Liver (tissue), 3 donors: Measurements from ENCODE around the gene DPH2.

Source experiments
- GABPA ChIP-seq, 2 donors: IDR thresholded peaks in 1 of 2; conservative IDR thresholded peaks in 1 of 2; 2 replicates each; pipeline ENCODE4 v1.6.1; 2016; ENCODE audit warnings: antibody characterized with exemption in 2 of 2, mild to moderate bottlenecking in 1 of 2, moderate library complexity in 1 of 2
- HNF4G ChIP-seq: IDR thresholded peaks from 2 replicates; pipeline ENCODE4 v1.6.1; 2016; ENCODE audit warnings: antibody characterized with exemption
- JUND ChIP-seq, 2 donors: IDR thresholded peaks; 2 replicates each; pipeline ENCODE4 v1.6.1; 2016; ENCODE audit warnings: antibody characterized with exemption in 2 of 2
- RAD21 ChIP-seq, 2 donors: IDR thresholded peaks; 2 replicates each; pipeline ENCODE4 v1.6.1; 2016; ENCODE audit warnings: antibody characterized with exemption in 2 of 2, mild to moderate bottlenecking in 2 of 2
- TF ChIP-seq, protein P1 (sequence below): fragments of 150-350 bp; IDR thresholded peaks from 2 replicates; pipeline ENCODE4 v1.5.1; 2017; ENCODE audit warnings: improper control_type of control experiment, low read depth, low read length; ENCODE audit not compliant: missing input control
- TF ChIP-seq, protein P2 (sequence below): IDR thresholded peaks from 2 replicates; pipeline ENCODE4 v1.6.1; 2016; ENCODE audit warnings: antibody characterized with exemption
- TF ChIP-seq, protein P3 (sequence below): IDR thresholded peaks from 2 replicates; pipeline ENCODE4 v1.6.1; 2016; ENCODE audit warnings: antibody characterized with exemption, mild to moderate bottlenecking
- donor health status: healthy.
- donor health status: healthy.

DNA sequence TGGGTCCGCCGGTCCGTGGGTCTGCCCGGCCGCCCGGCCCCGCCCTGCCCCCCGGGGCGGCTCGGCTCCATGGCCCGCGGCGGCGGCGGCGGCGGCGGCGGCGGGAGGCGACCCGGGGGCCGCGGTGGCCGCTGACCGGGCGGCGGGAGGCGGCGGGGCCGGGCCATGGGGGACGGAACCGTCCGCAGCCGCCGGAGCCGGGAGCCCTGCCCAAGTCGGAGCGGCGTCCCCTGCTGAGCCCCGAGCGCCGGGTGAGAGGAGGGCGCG lies 9.4 kb downstream of the DPH2 start:
- no peak for TF ChIP-seq JUND (IDR thresholded peaks at IDR 0.05)
- TF ChIP-seq, protein P1, sequence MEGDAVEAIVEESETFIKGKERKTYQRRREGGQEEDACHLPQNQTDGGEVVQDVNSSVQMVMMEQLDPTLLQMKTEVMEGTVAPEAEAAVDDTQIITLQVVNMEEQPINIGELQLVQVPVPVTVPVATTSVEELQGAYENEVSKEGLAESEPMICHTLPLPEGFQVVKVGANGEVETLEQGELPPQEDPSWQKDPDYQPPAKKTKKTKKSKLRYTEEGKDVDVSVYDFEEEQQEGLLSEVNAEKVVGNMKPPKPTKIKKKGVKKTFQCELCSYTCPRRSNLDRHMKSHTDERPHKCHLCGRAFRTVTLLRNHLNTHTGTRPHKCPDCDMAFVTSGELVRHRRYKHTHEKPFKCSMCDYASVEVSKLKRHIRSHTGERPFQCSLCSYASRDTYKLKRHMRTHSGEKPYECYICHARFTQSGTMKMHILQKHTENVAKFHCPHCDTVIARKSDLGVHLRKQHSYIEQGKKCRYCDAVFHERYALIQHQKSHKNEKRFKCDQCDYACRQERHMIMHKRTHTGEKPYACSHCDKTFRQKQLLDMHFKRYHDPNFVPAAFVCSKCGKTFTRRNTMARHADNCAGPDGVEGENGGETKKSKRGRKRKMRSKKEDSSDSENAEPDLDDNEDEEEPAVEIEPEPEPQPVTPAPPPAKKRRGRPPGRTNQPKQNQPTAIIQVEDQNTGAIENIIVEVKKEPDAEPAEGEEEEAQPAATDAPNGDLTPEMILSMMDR = no peak
- TF ChIP-seq RAD21 (IDR thresholded peaks at IDR 0.05) = no peak
- TF ChIP-seq GABPA (IDR thresholded peaks at IDR 0.05 in 1 of 2, conservative IDR thresholded peaks at IDR 0.05 in 1 of 2) = no peak
- TF ChIP-seq, protein P2, sequence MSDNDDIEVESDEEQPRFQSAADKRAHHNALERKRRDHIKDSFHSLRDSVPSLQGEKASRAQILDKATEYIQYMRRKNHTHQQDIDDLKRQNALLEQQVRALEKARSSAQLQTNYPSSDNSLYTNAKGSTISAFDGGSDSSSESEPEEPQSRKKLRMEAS = no peak
- TF ChIP-seq HNF4G = no peak
- TF ChIP-seq, protein P3, sequence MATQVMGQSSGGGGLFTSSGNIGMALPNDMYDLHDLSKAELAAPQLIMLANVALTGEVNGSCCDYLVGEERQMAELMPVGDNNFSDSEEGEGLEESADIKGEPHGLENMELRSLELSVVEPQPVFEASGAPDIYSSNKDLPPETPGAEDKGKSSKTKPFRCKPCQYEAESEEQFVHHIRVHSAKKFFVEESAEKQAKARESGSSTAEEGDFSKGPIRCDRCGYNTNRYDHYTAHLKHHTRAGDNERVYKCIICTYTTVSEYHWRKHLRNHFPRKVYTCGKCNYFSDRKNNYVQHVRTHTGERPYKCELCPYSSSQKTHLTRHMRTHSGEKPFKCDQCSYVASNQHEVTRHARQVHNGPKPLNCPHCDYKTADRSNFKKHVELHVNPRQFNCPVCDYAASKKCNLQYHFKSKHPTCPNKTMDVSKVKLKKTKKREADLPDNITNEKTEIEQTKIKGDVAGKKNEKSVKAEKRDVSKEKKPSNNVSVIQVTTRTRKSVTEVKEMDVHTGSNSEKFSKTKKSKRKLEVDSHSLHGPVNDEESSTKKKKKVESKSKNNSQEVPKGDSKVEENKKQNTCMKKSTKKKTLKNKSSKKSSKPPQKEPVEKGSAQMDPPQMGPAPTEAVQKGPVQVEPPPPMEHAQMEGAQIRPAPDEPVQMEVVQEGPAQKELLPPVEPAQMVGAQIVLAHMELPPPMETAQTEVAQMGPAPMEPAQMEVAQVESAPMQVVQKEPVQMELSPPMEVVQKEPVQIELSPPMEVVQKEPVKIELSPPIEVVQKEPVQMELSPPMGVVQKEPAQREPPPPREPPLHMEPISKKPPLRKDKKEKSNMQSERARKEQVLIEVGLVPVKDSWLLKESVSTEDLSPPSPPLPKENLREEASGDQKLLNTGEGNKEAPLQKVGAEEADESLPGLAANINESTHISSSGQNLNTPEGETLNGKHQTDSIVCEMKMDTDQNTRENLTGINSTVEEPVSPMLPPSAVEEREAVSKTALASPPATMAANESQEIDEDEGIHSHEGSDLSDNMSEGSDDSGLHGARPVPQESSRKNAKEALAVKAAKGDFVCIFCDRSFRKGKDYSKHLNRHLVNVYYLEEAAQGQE = no peak
